Activated naive CD8-positive, alpha-beta T cell (primary cell): ENCODE results near the gene MMP12.

Experiments used
- H3K27ac Mint-ChIP-seq: one replicate; pipeline ENCODE4 v1.8.0; 2021; ENCODE audit warnings: mixed read lengths
- H3K27me3 Mint-ChIP-seq: one replicate; pipeline ENCODE4 v1.8.0; 2021; ENCODE audit warnings: mixed read lengths
- H3K36me3 Mint-ChIP-seq: one replicate; pipeline ENCODE4 v1.8.0; 2021; ENCODE audit warnings: mixed read lengths
- H3K4me1 Mint-ChIP-seq: one replicate; pipeline ENCODE4 v1.8.0; 2021; ENCODE audit warnings: low read depth, mixed read lengths
- H3K4me3 Mint-ChIP-seq: one replicate; pipeline ENCODE4 v1.8.0; 2021; ENCODE audit warnings: mild to moderate bottlenecking, mixed read lengths
- H3K9me3 Mint-ChIP-seq: one replicate; pipeline ENCODE4 v1.8.0; 2021; ENCODE audit warnings: low read depth, mixed read lengths

MMP12 gene

DNA sequence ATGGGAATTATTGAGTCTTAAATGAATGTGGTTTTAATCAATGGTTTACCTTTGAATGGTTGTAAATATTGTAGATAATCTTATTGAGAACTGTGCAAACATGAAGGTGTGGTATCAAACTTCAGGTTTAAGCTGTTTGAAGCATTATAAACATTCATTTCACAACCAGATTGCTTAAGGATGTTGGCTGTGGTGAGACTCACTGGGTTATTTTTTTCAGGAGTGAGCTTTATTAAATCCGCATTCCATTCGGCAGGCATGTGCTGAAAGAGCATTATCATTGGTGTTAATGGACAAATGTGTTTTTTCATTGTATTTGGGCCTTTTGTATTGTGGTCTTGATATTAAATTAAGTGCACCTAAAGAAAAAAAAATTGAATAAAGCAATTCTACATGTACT is 41.1 kb downstream of the MMP12 start:
- no peaks in the 10 kb centered on the region for H3K9me3 Mint-ChIP-seq
- no peaks in the 10 kb centered on the region for H3K4me1 Mint-ChIP-seq
- H3K27ac Mint-ChIP-seq, result no peak overlapping the region
- H3K4me3 Mint-ChIP-seq, result no peak overlapping the region
- peaks cover 19% of the 10 kb centered on the region for H3K27me3 Mint-ChIP-seq
- no peaks in the 10 kb centered on the region for H3K36me3 Mint-ChIP-seq

DNA sequence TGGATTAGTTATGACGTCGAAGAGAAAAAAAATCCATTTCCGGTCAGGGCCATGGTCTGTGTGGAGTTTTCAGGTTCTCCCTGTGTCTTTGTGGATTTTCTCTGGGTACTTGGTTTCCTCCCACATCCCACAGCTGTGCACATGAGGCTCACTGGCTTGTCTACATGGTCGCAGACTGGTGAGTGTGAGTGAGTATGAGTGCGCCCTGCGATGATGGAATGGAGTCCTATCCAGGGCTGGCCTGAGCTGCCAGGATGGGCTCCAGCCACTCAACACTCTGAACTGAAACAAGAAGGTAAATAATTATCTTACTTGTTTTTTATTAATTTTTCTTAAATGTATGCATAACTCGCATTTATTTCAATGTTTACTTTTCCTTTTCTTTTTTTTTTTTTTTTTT is 42.2 kb downstream of the MMP12 start:
- Mint-ChIP-seq H3K27ac (no peak overlapping the region), H3K36me3 (no peaks in the 10 kb centered on the region), H3K27me3 (peaks cover 19% of the 10 kb centered on the region), H3K4me1 (no peaks in the 10 kb centered on the region), H3K4me3 (no peak overlapping the region), H3K9me3 (no peaks in the 10 kb centered on the region)

DNA sequence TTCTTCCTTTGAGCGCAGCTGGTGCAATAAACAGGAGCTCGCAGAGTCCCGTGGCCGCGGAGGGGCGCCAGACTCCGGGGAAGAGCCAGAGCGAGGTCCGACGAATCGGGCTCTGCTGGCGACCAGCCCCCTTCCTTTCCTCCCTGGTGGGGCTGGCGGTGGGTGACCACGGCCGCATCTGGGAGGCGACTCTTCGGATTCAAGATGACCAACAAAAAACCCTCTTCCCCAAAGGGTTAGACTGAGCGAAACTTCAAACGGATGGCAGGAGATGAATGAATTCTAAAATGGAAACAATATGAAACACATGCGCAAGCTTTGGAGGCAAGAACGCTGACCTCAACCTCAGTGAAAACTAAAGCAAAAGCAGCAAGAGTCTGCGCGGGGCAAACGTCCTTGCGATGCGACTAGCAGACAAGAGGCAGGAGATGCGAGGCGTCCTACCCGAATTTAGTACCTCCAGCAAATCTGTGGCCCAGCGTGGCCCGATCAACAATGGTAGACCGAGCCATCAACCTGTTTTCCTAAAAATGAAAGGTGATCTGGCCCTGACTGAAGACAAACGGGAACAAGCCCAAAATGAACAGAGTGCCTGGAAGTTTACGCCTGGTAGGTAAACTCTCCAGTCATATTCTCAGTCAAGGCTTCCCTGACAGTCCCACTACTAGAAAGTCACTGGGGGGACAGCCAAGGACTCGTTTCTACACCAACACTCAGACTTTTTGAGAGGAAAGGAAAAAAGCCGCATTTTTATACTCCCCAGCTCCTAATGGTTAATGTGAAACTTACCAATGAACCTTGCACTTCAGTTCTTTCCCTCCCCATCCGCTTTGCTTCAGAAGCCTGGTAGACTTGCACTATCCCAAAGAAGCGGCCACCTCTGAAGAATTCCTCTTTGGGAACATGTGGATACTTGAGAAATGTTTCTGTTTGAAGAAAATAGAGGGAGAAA is 43.0 kb downstream of the MMP12 start:
- Mint-ChIP-seq H3K4me3 (no peak overlapping the region), H3K36me3 (peaks cover 3% of the 10 kb centered on the region), H3K27me3 (peaks cover 25% of the 10 kb centered on the region), H3K9me3 (no peaks in the 10 kb centered on the region), H3K27ac (no peak overlapping the region), H3K4me1 (no peaks in the 10 kb centered on the region)

DNA sequence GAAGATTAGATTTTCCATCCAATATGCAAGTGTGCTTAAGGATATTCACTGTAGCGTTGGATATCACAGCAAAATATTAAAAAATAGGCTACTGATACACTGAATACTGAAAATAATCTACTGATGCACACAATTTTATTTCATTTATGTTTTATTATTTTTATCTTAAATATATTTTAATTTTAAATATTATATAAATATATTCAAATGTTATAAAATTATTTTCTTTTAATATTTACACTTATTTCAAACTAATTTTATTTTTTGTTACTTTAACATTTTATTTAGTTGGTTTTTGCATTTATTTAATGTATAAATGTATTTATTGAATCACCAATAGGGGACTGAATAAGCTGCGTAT is 43.7 kb downstream of the MMP12 start:
- H3K4me1 Mint-ChIP-seq, result no peaks in the 10 kb centered on the region

DNA sequence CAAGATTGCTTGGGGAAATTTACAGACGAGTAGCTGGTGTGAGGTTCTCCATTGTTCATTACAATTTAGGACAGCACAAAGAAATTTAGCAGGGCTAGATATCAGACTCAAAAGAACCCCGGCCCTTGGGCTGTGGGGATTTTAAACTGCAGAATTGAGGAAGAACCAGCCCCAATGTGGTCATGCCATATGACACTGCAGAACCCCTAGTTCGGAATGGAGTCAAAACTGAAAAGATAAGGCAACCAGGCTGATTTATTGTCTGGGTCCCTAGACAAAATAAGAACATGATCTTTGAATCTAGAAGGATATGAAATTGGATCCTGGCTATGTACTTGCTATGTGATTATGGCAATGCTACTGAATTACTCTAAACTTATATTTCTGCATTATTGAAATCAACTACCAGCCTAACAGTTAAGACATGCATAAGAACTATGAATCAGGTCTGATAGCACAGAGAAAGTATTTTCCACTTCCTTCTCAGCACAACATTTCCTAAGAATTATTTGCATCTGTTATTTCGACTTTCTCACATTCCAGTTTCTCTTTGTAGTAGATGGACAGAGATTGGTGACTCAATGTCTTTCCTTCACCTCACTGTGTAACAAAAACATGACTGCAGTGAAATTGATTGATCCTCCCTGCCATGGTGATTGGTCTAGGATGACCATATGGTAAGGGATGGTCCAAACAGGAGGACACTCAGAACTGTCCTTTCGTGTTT is 44.6 kb downstream of the MMP12 start:
- no peaks in the 10 kb centered on the region for H3K4me1 Mint-ChIP-seq
- peaks cover 31% of the 10 kb centered on the region for H3K27me3 Mint-ChIP-seq
- H3K4me3 Mint-ChIP-seq, result no peak overlapping the region
- H3K9me3 Mint-ChIP-seq, result peaks cover 3% of the 10 kb centered on the region
- no peak overlapping the region for H3K27ac Mint-ChIP-seq
- peaks cover 3% of the 10 kb centered on the region for H3K36me3 Mint-ChIP-seq

More for the DNA sequence above, 43.7 kb downstream of the MMP12 start:
- no peaks in the 10 kb centered on the region for H3K9me3 Mint-ChIP-seq
- H3K27me3 Mint-ChIP-seq, result peaks cover 28% of the 10 kb centered on the region
- H3K4me3 Mint-ChIP-seq, result no peak overlapping the region
- no peak overlapping the region for H3K27ac Mint-ChIP-seq
- H3K36me3 Mint-ChIP-seq, result peaks cover 3% of the 10 kb centered on the region

DNA sequence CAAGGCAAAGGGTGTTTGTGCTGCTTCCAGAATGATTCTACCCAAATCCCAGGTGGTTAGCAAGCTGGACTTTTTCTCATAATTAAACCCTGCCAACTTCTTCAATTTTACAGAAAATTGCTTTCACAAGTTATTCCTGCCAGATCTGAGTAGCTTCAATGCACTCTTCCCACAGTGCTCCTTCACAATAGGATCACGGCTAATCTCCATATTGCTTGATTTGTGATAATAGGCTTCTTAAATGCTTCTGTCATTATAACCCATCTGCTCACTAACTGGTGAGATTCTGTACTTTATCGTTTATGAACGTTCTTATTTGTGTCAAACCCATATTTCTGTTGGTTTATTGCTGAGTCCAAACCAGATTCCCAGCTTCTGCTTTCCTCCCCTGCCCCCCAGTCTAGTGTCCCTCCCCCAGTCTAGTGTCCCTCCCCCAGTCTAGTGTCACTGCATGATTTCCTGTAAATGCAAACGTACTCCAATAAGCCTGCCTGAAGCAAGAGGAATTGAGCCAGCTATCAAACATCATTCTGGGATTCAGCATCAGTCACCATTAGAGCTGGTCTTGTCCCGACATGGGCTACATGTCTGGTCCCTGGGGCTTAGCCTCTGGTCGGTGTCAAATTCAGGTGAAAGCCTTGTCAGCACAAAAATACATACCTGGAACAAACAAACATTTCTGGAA is 45.3 kb downstream of the MMP12 start:
- Mint-ChIP-seq H3K4me1 (no peaks in the 10 kb centered on the region), H3K27ac (no peak overlapping the region), H3K9me3 (peaks cover 3% of the 10 kb centered on the region), H3K27me3 (peaks cover 31% of the 10 kb centered on the region), H3K4me3 (no peak overlapping the region), H3K36me3 (peaks cover 3% of the 10 kb centered on the region)

DNA sequence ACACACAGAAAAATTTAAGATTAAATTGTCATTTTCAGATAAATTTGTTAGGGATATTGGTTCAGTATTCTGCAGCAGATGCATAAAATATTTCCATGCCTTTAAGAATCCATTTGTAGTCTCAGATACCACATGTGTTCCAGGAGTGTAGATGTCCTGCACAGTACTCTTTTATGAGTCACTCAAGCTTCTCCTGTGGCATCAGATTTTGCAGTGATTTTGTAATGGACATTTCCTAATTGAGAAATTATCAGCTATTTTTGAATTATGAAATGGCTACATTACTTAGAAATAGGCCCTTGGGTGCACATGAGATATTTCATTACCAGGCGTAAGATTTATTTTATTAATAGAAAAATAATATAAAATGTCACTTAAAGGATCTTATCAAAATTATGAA is 50.2 kb downstream of the MMP12 start:
- peaks cover 21% of the 10 kb centered on the region for H3K27me3 Mint-ChIP-seq
- no peak overlapping the region for H3K4me3 Mint-ChIP-seq
- H3K4me1 Mint-ChIP-seq, result no peaks in the 10 kb centered on the region

DNA sequence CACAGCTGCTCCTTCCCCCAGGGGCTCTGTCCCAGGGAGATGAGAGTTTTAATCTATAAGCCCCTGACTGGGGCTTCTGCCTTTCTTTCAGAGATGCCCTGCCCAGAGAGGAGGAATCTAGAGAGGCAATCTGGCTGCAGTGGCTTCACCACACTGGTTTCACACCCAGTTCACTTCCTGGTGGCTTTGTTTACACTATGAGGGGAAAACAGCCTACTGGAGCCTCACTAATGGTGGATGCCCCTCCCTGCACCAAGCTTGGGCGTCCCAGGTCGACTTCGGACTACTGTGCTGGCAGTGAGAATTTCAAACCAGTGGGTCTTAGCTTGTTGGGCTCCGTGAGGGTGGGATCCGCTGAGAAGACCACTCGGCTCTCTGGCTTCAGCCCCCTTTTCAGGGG is 55.3 kb downstream of the MMP12 start:
- Mint-ChIP-seq H3K27me3 (peaks cover 3% of the 10 kb centered on the region), H3K27ac (no peak overlapping the region), H3K36me3 (no peaks in the 10 kb centered on the region), H3K4me3 (no peak overlapping the region), H3K9me3 (peaks cover 8% of the 10 kb centered on the region), H3K4me1 (no peaks in the 10 kb centered on the region)

More for the DNA sequence above, 50.2 kb downstream of the MMP12 start:
- Mint-ChIP-seq H3K27ac (no peak overlapping the region), H3K36me3 (peaks cover 3% of the 10 kb centered on the region), H3K9me3 (peaks cover 3% of the 10 kb centered on the region)

DNA sequence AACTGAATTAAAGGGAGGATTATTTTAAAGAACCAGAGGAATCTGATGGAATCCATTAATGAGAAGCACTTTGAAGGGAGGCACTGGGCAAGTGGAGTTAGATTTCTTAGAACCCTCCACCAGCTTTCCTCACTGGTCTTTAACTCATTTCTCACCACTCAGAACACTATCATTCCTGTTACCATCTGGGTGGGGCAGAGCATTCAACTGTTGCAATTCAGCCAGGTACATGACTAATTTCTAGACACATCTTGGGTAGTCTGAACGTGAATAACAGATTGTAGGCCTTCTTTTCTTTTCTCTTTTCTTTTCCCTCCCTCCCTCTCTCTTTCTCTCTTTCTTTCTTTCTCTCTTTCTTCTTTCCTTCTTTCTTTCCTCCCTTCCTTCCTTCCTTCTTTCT is 61.3 kb downstream of the MMP12 start:
- H3K4me1 Mint-ChIP-seq, result no peaks in the 10 kb centered on the region
- no peak overlapping the region for H3K27ac Mint-ChIP-seq
- no peaks in the 10 kb centered on the region for H3K36me3 Mint-ChIP-seq
- H3K27me3 Mint-ChIP-seq, result peaks cover 12% of the 10 kb centered on the region
- H3K9me3 Mint-ChIP-seq, result peaks cover 8% of the 10 kb centered on the region
- H3K4me3 Mint-ChIP-seq, result no peak overlapping the region
